ENCODE data around the gene PXT1. TPM values are rescaled to one million over a fixed set of nuclear protein-coding genes. Genes with fewer than 3 reads are reported as not detected.
A peak's percentile ranks its signal among the peaks of the same experiment; 100 is the strongest.
"Not testable (repeated sequence)": the region's sequence is repeated elsewhere in the genome, so short reads cannot be mapped to it uniquely, and the experiment has no call there.

The PXT1 gene
- total and polyA plus RNA-seq, 2 donors: 0.04 TPM; not detected in 1

- H3K27ac ChIP-seq (ENCODE audit: low read depth): no peak overlapping the region
- WGBS: 83% methylated on average over 4 of the region's 4 CpGs
- H3K4me3 ChIP-seq (ENCODE audit: low read depth, low read length): no peak overlapping the region
- no peaks in the 10 kb centered on the region for H3K4me1 ChIP-seq (ENCODE audit: insufficient read depth)
- H3K36me3 ChIP-seq (ENCODE audit: insufficient read depth): no peaks in the 10 kb centered on the region
- DNase-seq (ENCODE audit: extremely low spot score): no peak
Measured at GRCh38 chr6:36432151-36432671, 10.4 kb downstream of the PXT1 start.

GRCh38 chr6:36431197-36431596, 11.5 kb downstream of the PXT1 start:
- H3K27ac ChIP-seq (ENCODE audit: low read depth): no peak overlapping the region
- no peak for DNase-seq (ENCODE audit: extremely low spot score)
- 83% methylated on average over 4 of the region's 4 CpGs for WGBS
- no peak overlapping the region for H3K4me3 ChIP-seq (ENCODE audit: low read depth, low read length)
- no peaks in the 10 kb centered on the region for H3K36me3 ChIP-seq (ENCODE audit: insufficient read depth)
- H3K4me1 ChIP-seq (ENCODE audit: insufficient read depth): no peaks in the 10 kb centered on the region

DNA sequence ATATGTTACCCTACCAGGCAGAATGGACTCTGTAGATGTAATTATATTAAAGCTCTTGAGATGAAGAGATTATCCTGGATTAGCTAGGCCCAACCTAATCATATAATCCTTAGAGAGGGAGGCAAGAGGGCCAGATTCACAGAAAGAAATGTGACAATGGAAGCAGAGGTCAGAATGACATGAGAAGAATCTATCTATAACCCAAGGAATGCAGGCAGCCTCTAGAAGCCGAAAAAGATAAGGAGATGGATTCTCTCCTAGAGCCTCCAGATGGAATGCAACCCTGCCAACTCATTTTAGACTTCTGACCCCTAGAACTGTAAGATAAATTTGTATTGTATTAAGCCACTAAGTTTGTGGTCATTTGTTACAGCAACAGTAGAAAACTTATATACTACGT, 12.3 kb downstream of the PXT1 start:
- H3K4me3 ChIP-seq (ENCODE audit: low read depth, low read length): no peak overlapping the region

DNA sequence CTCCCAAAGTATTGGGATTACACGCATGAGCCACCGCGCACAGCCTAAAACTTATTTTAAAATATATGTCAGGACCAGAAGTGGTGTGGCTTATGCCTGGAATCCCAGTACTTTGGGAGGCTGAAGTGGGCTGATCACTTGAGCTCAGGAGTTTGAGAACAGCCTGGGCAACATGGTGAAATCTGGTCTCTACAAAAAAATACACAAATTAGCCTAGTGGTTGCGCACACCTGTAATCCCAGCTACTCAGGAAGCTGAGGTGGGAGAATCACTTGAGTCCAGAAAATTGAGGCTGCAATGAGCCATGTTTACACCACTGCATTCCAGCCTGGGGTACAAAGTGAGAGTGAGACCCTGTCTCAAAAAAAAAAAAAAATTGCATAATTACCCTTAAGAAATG, 13.7 kb downstream of the PXT1 start:
- H3K4me1 ChIP-seq (ENCODE audit: insufficient read depth): no peaks in the 10 kb centered on the region
- no peak for DNase-seq (ENCODE audit: extremely low spot score)
- no peaks in the 10 kb centered on the region for H3K36me3 ChIP-seq (ENCODE audit: insufficient read depth)
- H3K27ac ChIP-seq (ENCODE audit: low read depth): no peak overlapping the region
- no peak overlapping the region for H3K4me3 ChIP-seq (ENCODE audit: low read depth, low read length)
- WGBS: 43% methylated on average over 4 of the region's 4 CpGs

More for the DNA sequence above, 12.3 kb downstream of the PXT1 start:
- no peaks in the 10 kb centered on the region for H3K36me3 ChIP-seq (ENCODE audit: insufficient read depth)
- H3K27ac ChIP-seq (ENCODE audit: low read depth): no peak overlapping the region
- WGBS: 67% methylated on average over 2 of the region's 2 CpGs
- DNase-seq (ENCODE audit: extremely low spot score): no peak
- no peaks in the 10 kb centered on the region for H3K4me1 ChIP-seq (ENCODE audit: insufficient read depth)

GRCh38 chr6:36426622-36427021, 16.0 kb downstream of the PXT1 start:
- H3K27ac ChIP-seq (ENCODE audit: low read depth): no peak overlapping the region
- no peak for DNase-seq (ENCODE audit: extremely low spot score)
- WGBS: 92% methylated on average over 3 of the region's 3 CpGs

DNA sequence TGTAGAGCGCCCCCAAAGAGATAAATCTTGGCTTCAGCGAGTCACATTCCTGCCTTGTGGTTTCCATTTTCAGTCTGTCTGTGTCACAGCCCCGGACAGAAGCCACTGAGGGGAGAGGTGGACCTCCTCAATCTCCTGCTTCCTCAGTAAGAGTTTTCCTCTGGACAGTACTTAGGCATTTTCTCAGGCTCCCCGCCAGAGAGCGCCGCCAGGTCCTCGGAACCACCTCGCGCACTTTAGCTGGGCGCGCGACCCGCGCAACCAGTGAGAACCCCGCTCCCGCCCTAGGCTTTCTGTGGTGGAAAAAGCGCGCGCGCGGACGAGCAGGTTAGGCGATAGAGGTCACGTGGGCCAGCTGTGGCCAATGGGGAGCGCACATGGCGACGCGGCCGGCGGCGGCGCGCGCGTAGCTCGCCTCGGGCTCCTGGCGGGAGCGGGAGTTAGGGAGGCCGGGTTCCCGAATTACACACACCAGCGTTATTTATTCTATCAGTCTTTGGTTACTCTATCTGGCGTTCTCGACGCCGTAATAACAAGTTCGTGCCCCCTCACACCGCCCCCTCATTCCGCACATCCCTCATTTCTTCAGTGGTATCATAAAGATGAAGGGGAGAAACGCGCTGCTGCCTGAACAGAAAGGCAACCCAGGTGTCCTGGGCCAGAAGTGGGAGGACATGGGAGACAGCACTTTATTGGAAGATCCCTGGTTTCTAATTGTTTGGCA, 19.4 kb downstream of the PXT1 start:
- peak; percentile 97 for DNase-seq (ENCODE audit: extremely low spot score)
- peak overlapping the region; percentile 51 for H3K27ac ChIP-seq (ENCODE audit: low read depth)
- H3K4me3 ChIP-seq (ENCODE audit: low read depth, low read length): peak overlapping the region; percentile 37
- no peaks in the 10 kb centered on the region for H3K36me3 ChIP-seq (ENCODE audit: insufficient read depth)
- WGBS: under 1% methylated on average over 51 of the region's 51 CpGs
- no peaks in the 10 kb centered on the region for H3K4me1 ChIP-seq (ENCODE audit: insufficient read depth)

More at GRCh38 chr6:36426622-36427021, 16.0 kb downstream of the PXT1 start:
- Histone ChIP-seq H3K4me3 (ENCODE audit: low read depth, low read length) (no peak overlapping the region), H3K36me3 (ENCODE audit: insufficient read depth) (no peaks in the 10 kb centered on the region), H3K4me1 (ENCODE audit: insufficient read depth) (no peaks in the 10 kb centered on the region)

GRCh38 chr6:36422714-36423100, 19.9 kb downstream of the PXT1 start:
- Histone ChIP-seq H3K4me3 (ENCODE audit: low read depth, low read length) (peak overlapping the region; percentile 37), H3K36me3 (ENCODE audit: insufficient read depth) (no peaks in the 10 kb centered on the region), H3K4me1 (ENCODE audit: insufficient read depth) (no peaks in the 10 kb centered on the region), H3K27ac (ENCODE audit: low read depth) (no peak overlapping the region)
- WGBS: 17% methylated on average over 4 of the region's 4 CpGs
- no peak for DNase-seq (ENCODE audit: extremely low spot score)

GRCh38 chr6:36419310-36419709, 23.3 kb downstream of the PXT1 start:
- no peak overlapping the region for H3K27ac ChIP-seq (ENCODE audit: low read depth)
- DNase-seq (ENCODE audit: extremely low spot score): peak; percentile 5
- no peaks in the 10 kb centered on the region for H3K4me1 ChIP-seq (ENCODE audit: insufficient read depth)
- WGBS: 83% methylated on average over 1 of the region's 1 CpG
- no peaks in the 10 kb centered on the region for H3K36me3 ChIP-seq (ENCODE audit: insufficient read depth)
- no peak overlapping the region for H3K4me3 ChIP-seq (ENCODE audit: low read depth, low read length)

GRCh38 chr6:36418558-36418957, 24.1 kb downstream of the PXT1 start:
- no peak for DNase-seq (ENCODE audit: extremely low spot score)
- Histone ChIP-seq H3K27ac (ENCODE audit: low read depth) (no peak overlapping the region), H3K36me3 (ENCODE audit: insufficient read depth) (no peaks in the 10 kb centered on the region), H3K4me1 (ENCODE audit: insufficient read depth) (no peaks in the 10 kb centered on the region), H3K4me3 (ENCODE audit: low read depth, low read length) (no peak overlapping the region)
- WGBS: 74% methylated on average over 3 of the region's 3 CpGs

DNA sequence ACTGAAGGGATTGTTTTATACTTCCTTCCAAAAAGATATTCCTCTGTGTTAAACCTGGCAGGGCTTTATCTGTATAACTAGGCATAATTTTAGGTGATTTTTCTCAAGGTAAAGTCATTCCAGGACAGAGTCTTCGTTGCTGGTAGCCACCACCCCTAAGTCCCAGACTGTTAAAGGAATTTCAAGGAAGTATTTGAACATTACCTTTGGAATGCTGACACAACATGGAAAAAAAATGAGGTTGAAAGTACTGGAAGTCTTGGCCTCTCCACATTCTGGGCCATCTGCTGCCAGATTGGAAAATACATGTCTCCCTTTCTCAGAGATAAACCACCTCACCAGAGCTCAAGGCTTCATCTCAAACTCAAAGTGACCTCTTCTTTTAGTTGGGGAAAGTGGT, 28.2 kb downstream of the PXT1 start:
- H3K4me3 ChIP-seq (ENCODE audit: low read depth, low read length): no peak overlapping the region
- DNase-seq (ENCODE audit: extremely low spot score): no peak
- no peaks in the 10 kb centered on the region for H3K36me3 ChIP-seq (ENCODE audit: insufficient read depth)
- H3K27ac ChIP-seq (ENCODE audit: low read depth): no peak overlapping the region
- WGBS: 53% methylated on average over 1 of the region's 1 CpG
- H3K4me1 ChIP-seq (ENCODE audit: insufficient read depth): no peaks in the 10 kb centered on the region

GRCh38 chr6:36413489-36414480, 28.9 kb downstream of the PXT1 start:
- 91% methylated on average over 4 of the region's 4 CpGs for WGBS
- Histone ChIP-seq H3K4me3 (ENCODE audit: low read depth, low read length) (no peak overlapping the region), H3K36me3 (ENCODE audit: insufficient read depth) (no peaks in the 10 kb centered on the region), H3K27ac (ENCODE audit: low read depth) (no peak overlapping the region), H3K4me1 (ENCODE audit: insufficient read depth) (no peaks in the 10 kb centered on the region)
- no peak for DNase-seq (ENCODE audit: extremely low spot score)

DNA sequence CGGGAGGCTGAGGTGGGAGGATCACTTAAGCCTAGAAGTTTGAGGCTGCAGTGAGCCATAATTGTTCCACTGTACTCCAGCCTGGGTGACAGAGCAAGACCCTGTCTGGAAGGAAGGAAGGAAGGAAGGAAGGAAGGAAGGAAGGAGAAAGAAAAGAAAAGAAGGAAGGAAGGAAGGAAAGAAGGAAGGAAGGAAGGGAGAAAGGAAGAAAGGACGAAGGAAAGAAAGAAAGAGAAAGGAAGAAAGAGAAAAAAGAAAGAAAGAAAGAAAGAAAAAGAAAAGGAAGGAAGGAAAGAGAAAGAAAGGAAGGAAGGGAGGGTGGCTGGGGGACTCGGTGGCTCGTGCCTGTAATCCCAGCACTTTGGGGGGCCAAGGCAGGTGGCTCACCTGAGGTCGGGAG, 32.9 kb downstream of the PXT1 start:
- H3K4me1 ChIP-seq (ENCODE audit: insufficient read depth); DNase-seq (ENCODE audit: extremely low spot score); H3K36me3 ChIP-seq (ENCODE audit: insufficient read depth); H3K4me3 ChIP-seq (ENCODE audit: low read depth, low read length); H3K27ac ChIP-seq (ENCODE audit: low read depth): not testable (repeated sequence)
- 83% methylated on average over 5 of the region's 5 CpGs for WGBS

DNA sequence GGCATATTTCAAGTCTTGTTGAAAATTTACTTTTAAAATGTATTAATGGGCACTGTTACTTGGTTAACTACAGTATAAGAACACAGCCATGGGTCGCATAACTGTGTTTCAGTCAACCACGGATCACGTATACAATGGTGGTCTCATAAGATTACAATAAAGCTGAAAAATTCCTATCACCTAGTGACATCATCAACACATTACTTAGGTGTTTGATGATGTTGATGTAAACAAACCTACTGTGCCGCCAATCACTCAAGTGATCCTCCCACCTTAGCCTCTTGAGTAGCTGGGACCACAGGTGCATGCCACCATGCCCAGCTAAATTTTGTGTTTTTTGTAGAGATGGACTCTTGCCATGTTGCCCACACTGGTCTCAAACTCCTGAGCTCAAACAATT, 38.5 kb downstream of the PXT1 start:
- Histone ChIP-seq H3K4me3 (ENCODE audit: low read depth, low read length) (no peak overlapping the region), H3K4me1 (ENCODE audit: insufficient read depth) (no peaks in the 10 kb centered on the region), H3K27ac (ENCODE audit: low read depth) (no peak overlapping the region), H3K36me3 (ENCODE audit: insufficient read depth) (no peaks in the 10 kb centered on the region)
- 86% methylated on average over 4 of the region's 4 CpGs for WGBS
- DNase-seq (ENCODE audit: extremely low spot score): no peak

GRCh38 chr6:36402481-36402880, 40.2 kb downstream of the PXT1 start:
- DNase-seq (ENCODE audit: extremely low spot score): no peak
- H3K4me3 ChIP-seq (ENCODE audit: low read depth, low read length): no peak overlapping the region
- WGBS: 54% methylated on average over 3 of the region's 3 CpGs
- no peaks in the 10 kb centered on the region for H3K36me3 ChIP-seq (ENCODE audit: insufficient read depth)
- no peaks in the 10 kb centered on the region for H3K4me1 ChIP-seq (ENCODE audit: insufficient read depth)
- H3K27ac ChIP-seq (ENCODE audit: low read depth): no peak overlapping the region

All from urinary bladder (tissue), 4 donors.